GM10266 (cell line): ENCODE results near the gene RTL10.

Source experiments
- DNase-seq: peaks from one replicate; pipeline ENCODE4 v3.0.0; 2012; ENCODE audit errors: extremely low spot score
- CTCF ChIP-seq: IDR thresholded peaks from 2 replicates; pipeline ENCODE4 v1.5.1; 2012; ENCODE audit warnings: mild to moderate bottlenecking, low read depth; ENCODE audit not compliant: control insufficient read depth, insufficient read depth; ENCODE audit errors: missing control alignments

Gene RTL10

DNA sequence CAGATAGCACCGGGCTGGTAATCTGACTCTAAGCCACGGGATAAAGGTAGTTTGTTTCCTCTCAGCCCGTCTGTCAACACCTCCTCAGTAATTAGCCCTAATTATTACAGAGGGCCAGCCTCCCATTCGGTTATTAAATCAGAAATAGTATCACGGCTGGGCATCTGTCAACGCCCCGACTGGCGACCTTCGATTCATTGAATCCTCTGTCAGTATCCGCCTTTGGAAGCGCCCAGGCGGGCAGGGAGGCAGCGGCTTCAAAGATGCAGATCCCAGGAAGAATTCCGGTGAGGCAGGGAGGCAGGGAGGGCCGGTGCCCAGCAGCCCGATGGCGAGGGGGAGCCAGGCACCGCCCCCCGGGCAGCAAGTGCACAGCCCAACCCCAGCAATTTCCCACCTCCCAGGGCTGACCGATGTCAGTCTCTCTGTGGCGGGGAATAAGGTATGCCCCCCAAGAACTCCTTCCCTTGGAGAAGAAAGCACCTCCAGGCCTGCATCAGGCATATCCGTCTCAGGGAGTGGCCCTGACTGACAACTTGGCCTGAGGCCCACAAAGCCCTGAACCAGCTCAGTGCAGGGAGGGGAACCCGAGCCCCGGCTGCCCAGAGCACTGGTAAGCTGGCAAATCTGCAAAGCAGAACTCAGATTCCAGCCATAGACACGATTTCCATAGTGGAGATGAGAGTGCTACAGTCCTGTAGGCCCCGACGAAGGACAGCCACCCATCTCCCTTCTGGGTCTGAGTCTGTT, 11.4 kb downstream of the RTL10 start:
- DNase-seq: no peak
- no peak for TF ChIP-seq CTCF

GRCh38 chr22:19842393-19843106, 12.1 kb downstream of the RTL10 start:
- DNase-seq: no peak
- TF ChIP-seq CTCF: no peak

DNA sequence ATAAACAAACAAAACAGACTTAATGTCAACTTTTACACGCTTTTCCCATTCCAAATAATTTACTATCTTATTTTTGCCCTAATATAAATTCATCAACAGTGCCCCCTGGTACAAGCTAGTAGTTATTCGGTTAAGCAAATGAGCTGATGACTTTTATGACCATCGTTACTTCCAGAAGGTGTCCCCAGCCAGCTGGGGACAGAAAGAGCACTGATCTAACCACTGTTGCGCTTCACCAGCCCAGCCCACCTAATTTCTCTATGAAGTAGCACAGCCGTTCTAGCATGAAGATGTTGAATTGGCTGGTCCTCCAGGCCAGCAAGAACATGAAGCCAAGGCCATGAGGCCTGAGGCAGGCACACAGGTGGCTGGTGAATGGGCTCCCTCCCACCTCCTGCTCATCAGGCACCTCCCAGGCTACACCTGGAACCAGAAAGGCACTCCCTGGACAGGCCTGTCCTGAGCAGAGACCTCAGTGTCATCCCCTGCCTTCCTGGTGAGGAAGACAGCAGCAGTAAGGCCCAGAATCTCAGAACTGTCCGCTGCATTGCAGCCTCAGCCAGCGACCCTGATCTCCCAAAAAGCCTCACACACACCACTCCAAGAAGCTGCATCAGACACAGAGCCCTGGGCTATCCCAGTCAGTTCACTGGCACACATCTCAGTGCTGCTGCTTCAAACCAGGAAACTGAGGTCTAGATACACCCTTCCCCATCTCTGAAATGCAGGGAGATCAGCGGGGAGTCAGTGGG, 12.9 kb downstream of the RTL10 start:
- peak; percentile 11 for TF ChIP-seq CTCF
- DNase-seq: peak; percentile 33

DNA sequence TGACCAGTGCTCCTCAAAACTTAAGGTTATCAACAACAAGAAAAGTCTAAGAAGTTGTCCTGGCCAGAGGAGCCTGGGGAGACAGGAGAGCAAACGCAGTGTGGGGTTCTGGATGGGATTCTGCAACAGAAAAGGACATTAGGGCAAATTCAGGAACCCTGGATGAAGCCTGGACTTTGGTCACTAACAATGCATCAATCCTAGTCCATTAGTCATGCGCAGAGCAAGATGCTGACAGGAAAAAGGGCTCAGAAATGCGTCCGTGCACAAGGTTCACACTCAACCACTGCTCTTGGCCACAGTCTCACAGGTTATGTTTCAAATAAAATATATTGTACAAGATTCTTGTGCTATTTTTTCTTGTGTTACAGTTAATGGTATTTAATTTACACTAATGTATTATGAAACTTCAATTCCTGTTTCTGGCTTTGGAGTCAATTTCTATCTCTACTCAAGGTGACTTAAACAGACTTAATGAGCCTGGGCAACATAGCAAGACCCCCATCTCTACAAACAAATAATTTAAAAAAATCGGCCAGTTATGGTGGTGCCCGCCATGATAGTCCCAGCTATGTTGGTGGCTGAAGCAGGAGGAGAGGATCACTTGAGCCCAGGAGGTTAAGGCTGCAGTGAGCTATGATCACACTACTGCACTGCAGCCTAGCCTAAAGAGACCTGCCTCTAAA, 13.6 kb downstream of the RTL10 start:
- DNase-seq: no peak
- TF ChIP-seq CTCF: no peak

DNA sequence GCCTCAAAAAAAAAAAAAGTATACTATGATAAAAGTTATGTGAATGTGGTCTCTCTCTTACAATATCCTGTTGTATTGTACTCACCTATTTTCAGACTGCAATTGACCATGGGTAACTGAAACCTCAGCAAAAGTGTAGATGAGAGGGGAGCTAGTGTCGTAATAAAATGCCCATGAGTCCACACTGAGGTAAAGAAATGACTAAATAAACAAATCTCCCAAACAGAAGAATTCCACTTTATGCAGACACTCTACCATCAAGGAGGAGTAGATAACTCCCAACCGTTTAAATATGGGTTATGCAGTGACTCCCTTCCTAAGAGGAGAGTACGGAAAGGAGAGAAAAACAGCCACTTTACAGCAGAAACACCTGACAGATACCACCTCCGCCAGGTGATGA, 14.6 kb downstream of the RTL10 start:
- DNase-seq: no peak
- no peak for TF ChIP-seq CTCF

- TF ChIP-seq CTCF: no peak
- no peak for DNase-seq
Observed at GRCh38 chr22:19837915-19838314, 16.8 kb downstream of the RTL10 start.
